SK-N-SH (cell line): ENCODE measurements around the gene ZXDC. TPM values are rescaled to one million over a fixed set of nuclear protein-coding genes. Genes with fewer than 3 reads are reported as not detected.

ENCODE experiments used
- CTCF ChIA-PET: fragments of 300-600, 350-600 bp; formaldehyde crosslinking; extraction: SDS; loops from one replicate; lab custom pipeline; 2021; lab: Yijun Ruan, JAX
- POLR2A ChIA-PET: fragments of 350-600 bp; sonication (Branson Sonifier 250); formaldehyde crosslinking; extraction: SDS; loops from one replicate; lab custom pipeline; 2020; ENCODE audit warnings: antibody characterized with exemption, inconsistent platforms; lab: Yijun Ruan, JAX
- DNase-seq: peaks from one replicate; pipeline ENCODE4 v3.0.0; 2012
- H2AFZ ChIP-seq: fragments of 200-600 bp; sonication (generic); 2 replicates; pipeline ENCODE4 v1.8.1; 2016; ENCODE audit warnings: antibody characterized with exemption, mild to moderate bottlenecking, low read depth
- H3F3A ChIP-seq: fragments of 200-600 bp; sonication (generic); replicated peaks from 2 replicates; pipeline ENCODE3; 2016; ENCODE audit warnings: antibody characterized with exemption, mild to moderate bottlenecking; ENCODE audit not compliant: insufficient read depth
- H3K27ac ChIP-seq, 2 experiments: fragments of 200-500 bp in 1 of 2; fragments of 200-600 bp in 1 of 2; sonication (Bioruptor generic) in 1 of 2; sonication (generic), shearing (Covaris generic) in 1 of 2; 2 replicates each; pipeline versions ENCODE4 v1.5.1 to v1.6.1; 2014 to 2016; ENCODE audit warnings: low read depth in 2 of 2, inconsistent platforms in 1 of 2, low read length in 1 of 2, mild to moderate bottlenecking in 1 of 2, mixed read lengths in 1 of 2
- H3K27me3 ChIP-seq: fragments of 200-600 bp; sonication (generic), shearing (Covaris generic); 2 replicates; pipeline ENCODE4 v1.6.1; 2016; ENCODE audit warnings: mixed run types; ENCODE audit not compliant: insufficient read depth
- H3K36me3 ChIP-seq, 2 experiments: fragments of 200-500 bp in 1 of 2; fragments of 200-600 bp in 1 of 2; sonication (Bioruptor generic) in 1 of 2; sonication (generic) in 1 of 2; replicated peaks in 1 of 2; 2 replicates each; pipeline versions ENCODE3 to v1.5.1; 2014 to 2016; ENCODE audit warnings: low read length in 1 of 2, mild to moderate bottlenecking in 1 of 2; ENCODE audit not compliant: insufficient read depth in 2 of 2, control insufficient read depth in 1 of 2
- H3K4me1 ChIP-seq, 2 experiments: fragments of 200-500 bp in 1 of 2; fragments of 200-600 bp in 1 of 2; sonication (Bioruptor generic) in 1 of 2; sonication (generic), shearing (Covaris generic) in 1 of 2; 2 replicates each; pipeline versions ENCODE4 v1.5.1 to v1.6.1; 2014 to 2016; ENCODE audit warnings: low read depth in 1 of 2, low read length in 1 of 2, mixed run types in 1 of 2; ENCODE audit not compliant: insufficient read depth in 2 of 2, control insufficient read depth in 1 of 2
- H3K4me2 ChIP-seq: fragments of 200-600 bp; sonication (generic), shearing (Covaris generic); 2 replicates; pipeline ENCODE4 v1.6.1; 2017; ENCODE audit warnings: mixed run types
- H3K4me3 ChIP-seq, 2 experiments: fragments of 200-500 bp in 1 of 2; fragments of 200-600 bp in 1 of 2; sonication (Bioruptor generic) in 1 of 2; sonication (generic), shearing (Covaris generic) in 1 of 2; 2 replicates each; pipeline versions ENCODE4 v1.5.1 to v1.8.1; 2014 to 2016; ENCODE audit warnings: low read depth in 2 of 2, inconsistent platforms in 1 of 2, low read length in 1 of 2, mild to moderate bottlenecking in 1 of 2, mixed read lengths in 1 of 2, moderate library complexity in 1 of 2
- H3K79me2 ChIP-seq: fragments of 200-600 bp; sonication (generic); 2 replicates; pipeline ENCODE4 v1.8.1; 2017; ENCODE audit warnings: mild to moderate bottlenecking; ENCODE audit not compliant: insufficient read depth
- H3K9ac ChIP-seq: fragments of 200-600 bp; sonication (generic); 2 replicates; pipeline ENCODE4 v1.6.1; 2017; ENCODE audit warnings: mixed run types
- H3K9me2 ChIP-seq: fragments of 200-600 bp; sonication (generic); 2 replicates; pipeline ENCODE4 v1.6.1; 2017; ENCODE audit warnings: mixed run types
- H3K9me3 ChIP-seq: fragments of 200-600 bp; sonication (generic); 2 replicates; pipeline ENCODE4 v1.6.1; 2017; ENCODE audit warnings: mixed run types, mild to moderate bottlenecking, moderate library complexity
- H4K20me1 ChIP-seq: fragments of 200-600 bp; sonication (generic); 2 replicates; pipeline ENCODE4 v1.6.1; 2017; ENCODE audit warnings: mild to moderate bottlenecking, mixed run types; ENCODE audit not compliant: insufficient read depth
- CHD2 ChIP-seq: fragments of 150-350 bp; IDR thresholded peaks from 2 replicates; pipeline ENCODE4 v1.6.1; 2018; ENCODE audit warnings: low read length; ENCODE audit not compliant: partially characterized antibody
- CTCF ChIP-seq: fragments of 200-600 bp; sonication (generic); IDR thresholded peaks from 2 replicates; pipeline ENCODE4 v1.6.1; 2017; ENCODE audit warnings: antibody characterized with exemption, mild to moderate bottlenecking, moderate library complexity
- FOXJ3 ChIP-seq: sonication (generic); formaldehyde crosslinking; IDR thresholded peaks from 2 replicates; pipeline ENCODE4 v1.5.1; 2020; ENCODE audit warnings: mild to moderate bottlenecking, missing genetic modification reagents
- FOXM1 ChIP-seq: IDR thresholded peaks from 2 replicates; pipeline ENCODE4 v1.4.0; 2012; ENCODE audit warnings: low read depth, mild to moderate bottlenecking
- GATA2 ChIP-seq: sonication (generic); formaldehyde crosslinking; IDR thresholded peaks from 2 replicates; pipeline ENCODE4 v1.5.0; 2020; ENCODE audit warnings: mild to moderate bottlenecking, missing genetic modification reagents
- IRF3 ChIP-seq: fragments of 150-350 bp; IDR thresholded peaks from 2 replicates; pipeline ENCODE4 v1.6.1; 2016; ENCODE audit warnings: mild to moderate bottlenecking, low read depth, low read length
- NRF1 ChIP-seq: IDR thresholded peaks from 2 replicates; pipeline ENCODE4 v1.6.1; 2012; ENCODE audit warnings: low read depth, mild to moderate bottlenecking, low read length
- POLR2AphosphoS5 ChIP-seq: IDR thresholded peaks from 2 replicates; pipeline ENCODE4 v1.6.1; 2012; ENCODE audit warnings: low read depth, low read length
- RAD21 ChIP-seq: IDR thresholded peaks from 2 replicates; pipeline ENCODE4 v1.6.1; 2012; ENCODE audit warnings: mild to moderate bottlenecking, low read length
- RCOR1 ChIP-seq: fragments of 150-350 bp; IDR thresholded peaks from 2 replicates; pipeline ENCODE4 v1.6.1; 2017; ENCODE audit warnings: antibody characterized with exemption, low read length
- RFX5 ChIP-seq: IDR thresholded peaks from 2 replicates; pipeline ENCODE4 v1.6.1; 2012; ENCODE audit warnings: mild to moderate bottlenecking, improper control_type of control experiment, low read length
- SIN3A ChIP-seq: IDR thresholded peaks from 2 replicates; pipeline ENCODE4 v1.6.1; 2012; ENCODE audit warnings: low read depth, mild to moderate bottlenecking, low read length, moderate library complexity, borderline replicate concordance
- SMC3 ChIP-seq: IDR thresholded peaks from 2 replicates; pipeline ENCODE4 v1.6.1; 2012; ENCODE audit warnings: low read depth, low read length, improper control_type of control experiment
- TAF1 ChIP-seq: IDR thresholded peaks from 2 replicates; pipeline ENCODE4 v1.6.1; 2012; ENCODE audit warnings: low read depth, mild to moderate bottlenecking, low read length, moderate library complexity, borderline replicate concordance
- TEAD4 ChIP-seq: IDR thresholded peaks from 2 replicates; pipeline ENCODE4 v1.4.0; 2012; ENCODE audit warnings: mild to moderate bottlenecking, borderline replicate concordance; ENCODE audit not compliant: insufficient read depth
- YY1 ChIP-seq: IDR thresholded peaks from 2 replicates; pipeline ENCODE4 v1.4.0; 2012; ENCODE audit warnings: low read depth, mild to moderate bottlenecking
- WGBS: methylation state at CpG from one replicate; pipeline ENCODE4 v1.1.6; 2017; ENCODE audit warnings: low lambda C conversion rate; 5-methylcytosine and 5-hydroxymethylcytosine counted together
- polyA plus RNA-seq, 3 experiments: library from polyadenylated mRNA; depleted of rRNA; stranded (reverse); fragments of >200 nt; gene quantifications; 2 replicates each; pipeline ENCODE4 v1.2.3, GENCODE V29; 2012
- TF ChIP-seq, protein P1 (sequence below): IDR thresholded peaks from 2 replicates; pipeline ENCODE4 v1.4.0; 2012; ENCODE audit warnings: low read depth
- TF ChIP-seq, protein P2 (sequence below): IDR thresholded peaks from 2 replicates; pipeline ENCODE4 v1.4.0; 2012; ENCODE audit warnings: low read depth, borderline replicate concordance
- TF ChIP-seq, protein P3 (sequence below): IDR thresholded peaks from 2 replicates; pipeline ENCODE4; 2012

Gene ZXDC
- polyA plus RNA-seq, 1 of the 3 experiments (the other 2 are of a cell fraction) = 8.5 TPM

- Histone ChIP-seq H4K20me1 (no peaks in the 10 kb centered on the region), H3K27me3 (no peaks in the 10 kb centered on the region), H3K79me2 (no peaks in the 10 kb centered on the region), H3K4me1 (no peaks in the 10 kb centered on the region; a peak in 1 of 4 replicates), H3K4me3 (no peak overlapping the region), H3K9me2 (no peaks in the 10 kb centered on the region), H3K36me3 (peaks cover 24 to 42% of the 10 kb centered on the region in 2 experiments), H3K27ac (no peak overlapping the region), H3K9ac (no peak overlapping the region), H3K9me3 (no peaks in the 10 kb centered on the region), H3F3A (no peaks in the 10 kb centered on the region), H2AFZ (no peak overlapping the region), H3K4me2 (no peak overlapping the region)
- DNase-seq = no peak
- no peak for TF ChIP-seq SMC3
- no peak for TF ChIP-seq NRF1
- TF ChIP-seq TEAD4 = no peak
- TF ChIP-seq CHD2 = no peak
- no peak for TF ChIP-seq FOXJ3 (CRISPR knock-in tag)
- TF ChIP-seq IRF3 = no peak
- TF ChIP-seq, protein P1, sequence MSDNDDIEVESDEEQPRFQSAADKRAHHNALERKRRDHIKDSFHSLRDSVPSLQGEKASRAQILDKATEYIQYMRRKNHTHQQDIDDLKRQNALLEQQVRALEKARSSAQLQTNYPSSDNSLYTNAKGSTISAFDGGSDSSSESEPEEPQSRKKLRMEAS = no peak
- no peak for TF ChIP-seq RCOR1
- TF ChIP-seq POLR2AphosphoS5 = no peak
- TF ChIP-seq CTCF = no peak
- no peak for TF ChIP-seq RAD21
- no peak for TF ChIP-seq RFX5
- TF ChIP-seq SIN3A = no peak
- TF ChIP-seq YY1 = no peak
- no peak for TF ChIP-seq TAF1
- TF ChIP-seq, protein P2, sequence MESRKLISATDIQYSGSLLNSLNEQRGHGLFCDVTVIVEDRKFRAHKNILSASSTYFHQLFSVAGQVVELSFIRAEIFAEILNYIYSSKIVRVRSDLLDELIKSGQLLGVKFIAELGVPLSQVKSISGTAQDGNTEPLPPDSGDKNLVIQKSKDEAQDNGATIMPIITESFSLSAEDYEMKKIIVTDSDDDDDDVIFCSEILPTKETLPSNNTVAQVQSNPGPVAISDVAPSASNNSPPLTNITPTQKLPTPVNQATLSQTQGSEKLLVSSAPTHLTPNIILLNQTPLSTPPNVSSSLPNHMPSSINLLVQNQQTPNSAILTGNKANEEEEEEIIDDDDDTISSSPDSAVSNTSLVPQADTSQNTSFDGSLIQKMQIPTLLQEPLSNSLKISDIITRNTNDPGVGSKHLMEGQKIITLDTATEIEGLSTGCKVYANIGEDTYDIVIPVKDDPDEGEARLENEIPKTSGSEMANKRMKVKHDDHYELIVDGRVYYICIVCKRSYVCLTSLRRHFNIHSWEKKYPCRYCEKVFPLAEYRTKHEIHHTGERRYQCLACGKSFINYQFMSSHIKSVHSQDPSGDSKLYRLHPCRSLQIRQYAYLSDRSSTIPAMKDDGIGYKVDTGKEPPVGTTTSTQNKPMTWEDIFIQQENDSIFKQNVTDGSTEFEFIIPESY = no peak
- TF ChIP-seq, protein P3, sequence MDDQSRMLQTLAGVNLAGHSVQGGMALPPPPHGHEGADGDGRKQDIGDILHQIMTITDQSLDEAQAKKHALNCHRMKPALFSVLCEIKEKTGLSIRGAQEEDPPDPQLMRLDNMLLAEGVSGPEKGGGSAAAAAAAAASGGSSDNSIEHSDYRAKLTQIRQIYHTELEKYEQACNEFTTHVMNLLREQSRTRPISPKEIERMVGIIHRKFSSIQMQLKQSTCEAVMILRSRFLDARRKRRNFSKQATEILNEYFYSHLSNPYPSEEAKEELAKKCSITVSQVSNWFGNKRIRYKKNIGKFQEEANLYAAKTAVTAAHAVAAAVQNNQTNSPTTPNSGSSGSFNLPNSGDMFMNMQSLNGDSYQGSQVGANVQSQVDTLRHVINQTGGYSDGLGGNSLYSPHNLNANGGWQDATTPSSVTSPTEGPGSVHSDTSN = no peak
- TF ChIP-seq FOXM1 = no peak
- no peak for TF ChIP-seq GATA2 (CRISPR knock-in tag)
- WGBS = 99% methylated on average over 9 of the region's 11 CpGs
- POLR2A ChIA-PET = no interaction called here
- CTCF ChIA-PET = no interaction called here
These were observed 26.1 kb downstream of the ZXDC start for GRCh38 chr3:126449621-126450051.
